CD4-positive, alpha-beta T cell treated with Interleukin-4 for 1 hour (primary cell): ENCODE data around the gene KCNE1.
"Not testable (repeated sequence)": the region's sequence is repeated elsewhere in the genome, so short reads cannot be mapped to it uniquely, and the experiment has no call there.

ENCODE experiments used
- DNase-seq, 2 donors: peaks; one replicate each; pipeline ENCODE4 v3.0.0-alpha.2; 2020 to 2022

The KCNE1 gene

DNA sequence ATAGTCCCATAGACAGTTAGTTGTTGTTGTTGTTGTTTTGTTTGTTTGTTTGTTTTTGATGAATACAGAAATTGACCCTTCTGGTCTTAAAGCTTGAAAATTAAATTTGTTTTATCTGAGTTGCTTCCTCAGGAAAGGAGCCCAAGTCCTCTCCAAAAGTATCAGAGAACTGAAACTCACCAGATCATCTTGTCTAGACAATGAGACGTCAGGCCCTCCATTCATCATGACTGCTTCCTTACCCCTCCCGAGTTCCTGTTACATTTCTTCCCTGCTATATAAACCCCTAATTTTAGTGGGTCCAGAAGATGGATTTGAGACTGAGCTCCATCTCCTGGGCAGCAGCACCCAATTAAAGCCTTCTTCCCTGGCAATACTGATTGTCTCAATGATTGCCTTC, 105.3 kb downstream of the KCNE1 start:
- not testable (repeated sequence) for DNase-seq

- DNase-seq = not testable (repeated sequence)
Observed at GRCh38 chr21:34406102-34406501, 105.9 kb downstream of the KCNE1 start.

GRCh38 chr21:34405686-34406085, 106.3 kb downstream of the KCNE1 start:
- DNase-seq = not testable (repeated sequence)

DNA sequence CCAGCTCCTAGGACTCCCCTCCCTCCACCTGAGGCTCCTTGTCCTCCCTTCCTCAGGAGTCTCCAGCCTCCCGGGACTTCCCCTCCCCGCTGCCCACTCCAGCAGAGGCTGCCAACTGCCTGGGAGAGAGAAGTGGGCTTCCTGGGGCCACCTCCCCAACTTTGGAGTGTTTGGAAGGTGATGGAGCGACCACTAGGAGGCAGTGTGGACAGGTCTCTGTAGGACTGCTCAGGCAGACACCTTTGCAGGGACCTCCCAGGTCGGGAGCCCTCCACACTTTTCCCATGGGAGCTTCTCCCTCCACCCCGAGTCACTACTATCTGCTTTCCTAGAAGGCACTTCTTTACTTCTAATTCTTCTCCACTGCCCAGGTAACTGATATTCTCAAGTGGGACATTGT, 107.3 kb downstream of the KCNE1 start:
- not testable (repeated sequence) for DNase-seq

GRCh38 chr21:34400522-34400921, 111.5 kb downstream of the KCNE1 start:
- DNase-seq = not testable (repeated sequence)
